H1 (cell line): ENCODE measurements around the gene HMSD. TPM values are rescaled to one million over a fixed set of nuclear protein-coding genes. Genes with fewer than 3 reads are reported as not detected.

Source experiments
- CTCF ChIA-PET: fragments of 300-600 bp; sonication (Branson Sonifier 250); formaldehyde crosslinking; loops from one replicate; lab custom pipeline; 2021; ENCODE audit not compliant: partially characterized antibody; lab: Charles Lee
- POLR2A ChIA-PET: fragments of 300-600 bp; sonication (Branson Sonifier 250); formaldehyde crosslinking; loops from one replicate; lab custom pipeline; 2021; ENCODE audit warnings: inconsistent platforms; ENCODE audit not compliant: partially characterized antibody; lab: Charles Lee
- DNase-seq, 2 experiments: peaks; one replicate each; pipeline versions ENCODE4 v3.0.0 to v3.0.0-alpha.2; 2010 to 2022; ENCODE audit warnings: low spot score in 2 of 2, low read depth in 1 of 2, mixed read lengths in 1 of 2
- FAIRE-seq: peaks from 2 replicates; lab custom pipeline; 2011; peaks lifted over from hg19 to GRCh38; lab: Jason Lieb, UNC
- H2AFZ ChIP-seq: 2 replicates; pipeline ENCODE4 v1.8.1; 2012; ENCODE audit warnings: low read length, inconsistent platforms
- H2AK5ac ChIP-seq: 2 replicates; pipeline ENCODE4 v1.6.1; 2013; ENCODE audit warnings: low read depth, low read length
- H2BK120ac ChIP-seq: replicated peaks from 2 replicates; pipeline ENCODE3; 2013; ENCODE audit warnings: low read depth, low read length, inconsistent platforms
- H2BK12ac ChIP-seq: 2 replicates; pipeline ENCODE4 v1.6.1; 2013; ENCODE audit warnings: low read depth, low read length
- H2BK15ac ChIP-seq: 2 replicates; pipeline ENCODE4 v1.6.1; 2013; ENCODE audit warnings: low read length
- H2BK20ac ChIP-seq: 2 replicates; pipeline ENCODE4 v1.6.1; 2013; ENCODE audit warnings: low read length
- H2BK5ac ChIP-seq: 2 replicates; pipeline ENCODE4 v1.6.1; 2013; ENCODE audit warnings: low read depth, low read length
- H3K14ac ChIP-seq: 2 replicates; pipeline ENCODE4 v1.6.1; 2013; ENCODE audit warnings: inconsistent platforms; ENCODE audit not compliant: insufficient read length
- H3K18ac ChIP-seq: 2 replicates; pipeline ENCODE4 v1.6.1; 2013; ENCODE audit warnings: low read length; ENCODE audit errors: extremely low read depth
- H3K23ac ChIP-seq: 2 replicates; pipeline ENCODE4 v1.6.1; 2013; ENCODE audit warnings: inconsistent platforms; ENCODE audit not compliant: insufficient read length
- H3K23me2 ChIP-seq: 2 replicates; pipeline ENCODE4 v1.6.1; 2013; ENCODE audit warnings: low read depth, low read length
- H3K27ac ChIP-seq: 2 replicates; pipeline ENCODE4 v1.6.1; 2011; ENCODE audit warnings: low read depth, low read length, inconsistent platforms
- H3K27me3 ChIP-seq, 4 experiments: replicated peaks in 1 of 4; 1 replicate in 1 of 4; 2 replicates in 3 of 4; pipeline versions ENCODE4 v1.6.1 to v1.8.1; 2011 to 2013; ENCODE audit warnings: low read length in 3 of 4, mild to moderate bottlenecking in 3 of 4, inconsistent platforms in 2 of 4, mixed read lengths in 2 of 4, moderate library complexity in 1 of 4; ENCODE audit not compliant: control insufficient read depth in 3 of 4, insufficient read depth in 3 of 4; ENCODE audit errors: extremely low read depth in 1 of 4
- H3K36me3 ChIP-seq, 4 experiments: 2 replicates each; pipeline versions ENCODE4 v1.6.1 to v1.8.1; 2011 to 2013; ENCODE audit warnings: mild to moderate bottlenecking in 4 of 4, low read length in 3 of 4, moderate library complexity in 2 of 4, control low read depth in 1 of 4, inconsistent platforms in 1 of 4; ENCODE audit not compliant: insufficient read depth in 4 of 4, control insufficient read depth in 2 of 4
- H3K4ac ChIP-seq: replicated peaks from 2 replicates; pipeline ENCODE3; 2013; ENCODE audit warnings: low read length, low read depth, mixed read lengths, inconsistent platforms; ENCODE audit not compliant: insufficient read length
- H3K4me1 ChIP-seq, 4 experiments: replicated peaks in 1 of 4; 1 replicate in 1 of 4; 2 replicates in 3 of 4; pipeline versions ENCODE4 v1.6.1 to v1.8.1; 2011 to 2013; ENCODE audit warnings: low read length in 3 of 4, inconsistent platforms in 2 of 4, mixed read lengths in 1 of 4; ENCODE audit not compliant: insufficient read depth in 4 of 4, control insufficient read depth in 3 of 4
- H3K4me2 ChIP-seq, 2 experiments: 2 replicates each; pipeline versions ENCODE4 v1.6.1 to v1.8.1; 2011 to 2013; ENCODE audit warnings: low read depth in 2 of 2, low read length in 2 of 2, control low read depth in 1 of 2, inconsistent platforms in 1 of 2, mild to moderate bottlenecking in 1 of 2; ENCODE audit not compliant: insufficient read depth in 1 of 2
- H3K4me3 ChIP-seq, 4 experiments: fragments of 200-600, 300-600 bp in 1 of 4; sonication (generic), shearing (Covaris generic), sonication (Bioruptor Twin) in 1 of 4; 2 replicates each; pipeline versions ENCODE4 v1.5.1 to v1.8.1; 2011 to 2016; ENCODE audit warnings: low read length in 4 of 4, low read depth in 3 of 4, control low read depth in 2 of 4, inconsistent platforms in 2 of 4, mild to moderate bottlenecking in 2 of 4, mixed read lengths in 1 of 4, moderate library complexity in 1 of 4; ENCODE audit not compliant: insufficient read depth in 2 of 4; ENCODE audit errors: extremely low read depth in 1 of 4
- H3K56ac ChIP-seq: replicated peaks from 2 replicates; pipeline ENCODE3; 2013; ENCODE audit warnings: low read depth, mild to moderate bottlenecking, mixed read lengths, low read length, inconsistent platforms; ENCODE audit not compliant: insufficient read length
- H3K79me1 ChIP-seq: 2 replicates; pipeline ENCODE4 v1.6.1; 2013; ENCODE audit warnings: low read depth, low read length, control low read depth
- H3K79me2 ChIP-seq, 2 experiments: 2 replicates each; pipeline versions ENCODE4 v1.6.1 to v1.8.1; 2012 to 2013; ENCODE audit warnings: low read length in 2 of 2, mild to moderate bottlenecking in 2 of 2, inconsistent platforms in 1 of 2; ENCODE audit not compliant: insufficient read depth in 2 of 2, control insufficient read depth in 1 of 2
- H3K9ac ChIP-seq, 4 experiments: replicated peaks in 1 of 4; 1 replicate in 1 of 4; 2 replicates in 3 of 4; pipeline versions ENCODE4 v1.6.1 to v1.8.1; 2011 to 2013; ENCODE audit warnings: low read depth in 3 of 4, low read length in 3 of 4, control low read depth in 2 of 4, mild to moderate bottlenecking in 2 of 4, moderate library complexity in 2 of 4, inconsistent platforms in 1 of 4; ENCODE audit errors: extremely low read depth in 1 of 4
- H3K9me3 ChIP-seq, 2 experiments: 2 replicates each; pipeline versions ENCODE4 v1.6.1 to v1.8.1; 2012 to 2013; ENCODE audit warnings: mild to moderate bottlenecking in 2 of 2, moderate library complexity in 2 of 2, control low read depth in 1 of 2, inconsistent platforms in 1 of 2, low read depth in 1 of 2, low read length in 1 of 2, mixed read lengths in 1 of 2; ENCODE audit not compliant: insufficient read depth in 2 of 2
- H4K20me1 ChIP-seq, 2 experiments: replicated peaks in 1 of 2; 2 replicates each; pipeline versions ENCODE3 to v1.8.1; 2011 to 2013; ENCODE audit warnings: inconsistent platforms in 2 of 2, low read length in 2 of 2, mild to moderate bottlenecking in 1 of 2; ENCODE audit not compliant: insufficient read depth in 2 of 2, control insufficient read depth in 1 of 2
- H4K5ac ChIP-seq: 2 replicates; pipeline ENCODE4 v1.6.1; 2013; ENCODE audit warnings: low read length, low read depth, mixed read lengths, inconsistent platforms; ENCODE audit not compliant: insufficient read length
- H4K8ac ChIP-seq: 2 replicates; pipeline ENCODE4 v1.8.0; 2013; ENCODE audit warnings: mild to moderate bottlenecking, moderate library complexity, low read length, inconsistent platforms; ENCODE audit not compliant: insufficient read depth; ENCODE audit errors: extremely low read depth
- H4K91ac ChIP-seq: replicated peaks from 2 replicates; pipeline ENCODE3; 2013; ENCODE audit warnings: low read length, mixed read lengths, inconsistent platforms; ENCODE audit not compliant: insufficient read length
- ATF2 ChIP-seq: IDR thresholded peaks from 2 replicates; pipeline ENCODE4 v1.6.1; 2012; ENCODE audit warnings: low read length, inconsistent platforms
- BCL11A ChIP-seq, 2 experiments: IDR thresholded peaks; one replicate each; pipeline ENCODE4 v1.6.1; 2011; ENCODE audit warnings: low read depth in 2 of 2, low read length in 2 of 2, mild to moderate bottlenecking in 2 of 2
- CBX8 ChIP-seq: fragments of 300-800, 300-1000 bp; sonication (generic); IDR thresholded peaks from 2 replicates; pipeline ENCODE4 v1.7.1; 2016; ENCODE audit warnings: low read depth, low read length, borderline replicate concordance
- CHD2 ChIP-seq: IDR thresholded peaks from 2 replicates; pipeline ENCODE4 v1.6.1; 2012; ENCODE audit warnings: low read length, improper control_type of control experiment
- CREB1 ChIP-seq: IDR thresholded peaks from 2 replicates; pipeline ENCODE4 v1.6.1; 2012; ENCODE audit warnings: inconsistent platforms
- CTBP2 ChIP-seq: IDR thresholded peaks from 2 replicates; pipeline ENCODE4 v1.7.0; 2011; ENCODE audit warnings: borderline replicate concordance, mild to moderate bottlenecking, moderate library complexity, mixed read lengths, low read length; ENCODE audit not compliant: insufficient read depth, insufficient read length
- EP300 ChIP-seq, 2 experiments: IDR thresholded peaks; 1 replicate in 1 of 2; 2 replicates in 1 of 2; pipeline ENCODE4 v1.6.1; 2011 to 2012; ENCODE audit warnings: low read depth in 2 of 2, low read length in 2 of 2, mild to moderate bottlenecking in 2 of 2, borderline replicate concordance in 1 of 2, inconsistent platforms in 1 of 2, moderate library complexity in 1 of 2
- FOSL1 ChIP-seq: IDR thresholded peaks from 2 replicates; pipeline ENCODE4 v1.6.1; 2011; ENCODE audit warnings: mild to moderate bottlenecking, low read depth, low read length, moderate library complexity; ENCODE audit not compliant: insufficient read depth
- SIN3A ChIP-seq, 2 experiments: IDR thresholded peaks in 1 of 2; conservative IDR thresholded peaks in 1 of 2; 2 replicates each; pipeline ENCODE4 v1.6.1; 2011 to 2012; ENCODE audit warnings: low read length in 2 of 2, improper control_type of control experiment in 1 of 2, low read depth in 1 of 2, mild to moderate bottlenecking in 1 of 2
- SP4 ChIP-seq: IDR thresholded peaks from 2 replicates; pipeline ENCODE4 v1.6.1; 2012; ENCODE audit warnings: low read length, inconsistent platforms
- TAF7 ChIP-seq: optimal IDR thresholded peaks from 2 replicates; pipeline ENCODE3; 2011; ENCODE audit warnings: low read depth, mild to moderate bottlenecking, inconsistent platforms, low read length, moderate library complexity, borderline replicate concordance
- WGBS, 2 experiments: shearing (Covaris generic) in 1 of 2; methylation state at CpG; one replicate each; pipeline versions ENCODE4 v1.1.6 to v1.1.7; 2013 to 2015; ENCODE audit warnings: low lambda C conversion rate in 2 of 2, mixed read lengths in 2 of 2, inconsistent platforms in 1 of 2, low coverage in 1 of 2, missing lambda C conversion rate in 1 of 2; ENCODE audit not compliant: insufficient replicate concordance in 2 of 2, insufficient coverage in 1 of 2, insufficient read length in 1 of 2; ENCODE audit errors: extremely low coverage in 1 of 2, missing lambda C conversion rate in 1 of 2; 5-methylcytosine and 5-hydroxymethylcytosine counted together
- polyA plus RNA-seq, 7 experiments: library from polyadenylated mRNA; depleted of rRNA in 3 of 7; stranded (reverse) in 5 of 7; unstranded in 2 of 7; fragments of >200 nt in 5 of 7; fragments of 200-250 nt in 2 of 7; gene quantifications; 1 replicate in 5 of 7; 2 replicates in 1 of 7; 4 replicates in 1 of 7; pipeline versions ENCODE4 v1.2.1 to v1.2.3, GENCODE V29; 2011 to 2013; ENCODE audit warnings: missing spikeins in 2 of 7, mixed read lengths in 2 of 7
- total RNA-seq: library from RNA; stranded (reverse); fragmentation: NEBNext Ultra II Directional; extraction: Animal tissue kit (Norgen Biotek cat#: 25700); gene quantifications from 2 replicates; pipeline ENCODE4 v1.2.1, GENCODE V29; 2021

Gene HMSD
- total and polyA plus RNA-seq, 2 of the 8 experiments (the other 6 are each of a cell fraction or from before 2014, with no cell fraction given) = 1.3 to 3.0 TPM

- POLR2A ChIA-PET = no interaction called here
- 94% methylated on average over 1 of the region's 1 CpG; no CpG with 5 or more reads in 1 of the 2 experiments for WGBS, 2 experiments
- no peak overlapping the region for H4K5ac ChIP-seq
These were observed 43.0 kb upstream of the HMSD start for GRCh38 chr18:63906056-63906455.

More at GRCh38 chr18:63906056-63906455, 43.0 kb upstream of the HMSD start:
- Histone ChIP-seq H2BK20ac (no peak overlapping the region), H3K4me1 (peaks cover 0 to 2% (median 0%) of the 10 kb centered on the region in 4 experiments; a peak in 1 of 7 replicates), H2BK15ac (no peak overlapping the region), H4K20me1 (no peaks in the 10 kb centered on the region), H3K56ac (no peak overlapping the region), H3K36me3 (no peaks in the 10 kb centered on the region), H2BK5ac (no peak overlapping the region), H2BK12ac (no peak overlapping the region), H2AK5ac (no peak overlapping the region), H3K79me2 (no peaks in the 10 kb centered on the region), H3K23ac (no peak overlapping the region), H3K9ac (no peak overlapping the region), H3K18ac (no peak overlapping the region), H3K27me3 (no peaks in the 10 kb centered on the region), H3K4me3 (no peak overlapping the region), H3K4ac (no peak overlapping the region), H3K79me1 (no peaks in the 10 kb centered on the region), H3K27ac (no peak overlapping the region), H3K9me3 (peaks cover 0 to 7% of the 10 kb centered on the region in 2 experiments; a peak in 1 of 4 replicates), H3K4me2 (no peak overlapping the region), H4K8ac (no peak overlapping the region), H4K91ac (no peak overlapping the region), H2BK120ac (no peak overlapping the region), H3K23me2 (no peaks in the 10 kb centered on the region), H3K14ac (no peak overlapping the region), H2AFZ (no peak overlapping the region)
- TF ChIP-seq TAF7 (no peak), CTBP2 (no peak), FOSL1 (no peak), SIN3A (conservative IDR thresholded peaks at IDR 0.05 in 1 of 2, IDR thresholded peaks at IDR 0.05 in 1 of 2; ENCODE audit: low read depth in 1 of 2, low read length in 2 of 2) (no peak), BCL11A (IDR thresholded peaks at IDR 0.05; ENCODE audit: low read depth in 2 of 2, low read length in 2 of 2) (no peak), CHD2 (no peak), CBX8 (no peak), CREB1 (no peak), SP4 (no peak), EP300 (IDR thresholded peaks at IDR 0.05; ENCODE audit: borderline replicate concordance in 1 of 2, low read depth in 2 of 2, low read length in 2 of 2) (no peak), ATF2 (no peak)
- DNase-seq (no peak), FAIRE-seq (no peak)
- CTCF ChIA-PET = no interaction called here
